ENCODE data around the gene UMAD1. TPM values are rescaled to one million over a fixed set of nuclear protein-coding genes. Genes with fewer than 3 reads are reported as not detected.

UMAD1 gene
- total and polyA plus RNA-seq, 2 donors (not counting 3 experiments of a cell fraction or from before 2014, with no cell fraction given) = 5.6 to 6.6 TPM

DNA sequence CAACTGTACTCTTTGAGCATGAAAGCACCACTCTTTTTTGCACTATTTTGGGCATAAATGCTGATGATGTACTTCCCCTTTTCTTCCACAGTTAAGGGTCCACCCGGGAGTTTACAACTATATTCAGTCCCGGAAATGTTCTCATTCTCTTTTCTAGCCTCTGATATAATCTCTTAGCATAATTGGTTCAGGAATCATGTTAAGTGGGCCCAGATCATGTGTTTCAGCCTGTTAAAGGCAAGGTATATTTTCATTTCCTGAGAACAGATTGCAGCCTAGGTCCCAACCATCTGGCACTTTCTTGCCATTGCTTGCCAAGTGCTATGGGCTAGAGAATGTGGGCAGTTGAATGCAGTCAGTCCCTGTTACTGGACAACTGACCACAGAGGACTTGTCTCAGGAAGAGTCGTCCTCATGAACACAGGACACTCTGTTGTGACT is 216.6 kb downstream of the UMAD1 start:
- H3K4me2 ChIP-seq (ENCODE audit: insufficient read depth, low read length) = no peak overlapping the region
- H4K20me1 ChIP-seq (replicated peaks; ENCODE audit: control insufficient read depth, extremely low read depth, insufficient read depth, low read length) = no peaks in the 10 kb centered on the region
- no peaks in the 10 kb centered on the region for H3K79me2 ChIP-seq (ENCODE audit: control insufficient read depth, insufficient read depth, low read length)
- H3K9ac ChIP-seq (replicated peaks; ENCODE audit: extremely low read depth, insufficient read depth, low read length) = no peak overlapping the region
- H3K36me3 ChIP-seq (ENCODE audit: control insufficient read depth in 2 of 2, extremely low read depth in 1 of 2, insufficient read depth in 2 of 2, low read length in 2 of 2) = no peaks in the 10 kb centered on the region
- DNase-seq (ENCODE audit: low read depth, low spot score) = no peak
- H3K9me1 ChIP-seq (replicated peaks; ENCODE audit: control insufficient read depth, extremely low read depth, insufficient read depth, low read length) = no peaks in the 10 kb centered on the region
- H3K27me3 ChIP-seq (ENCODE audit: control insufficient read depth in 2 of 2, insufficient read depth in 2 of 2, low read length in 2 of 2) = no peaks in the 10 kb centered on the region
- BruUV-seq (replicated peaks) = no TSS peak
- H3K4me3 ChIP-seq (replicated peaks in 1 of 3; ENCODE audit: insufficient read depth in 1 of 3, low read depth in 1 of 3, low read length in 3 of 3) = no peak overlapping the region
- no peak overlapping the region for H2AFZ ChIP-seq (ENCODE audit: low read depth, low read length)
- no peak overlapping the region for H3K27ac ChIP-seq (ENCODE audit: insufficient read depth, low read depth, low read length)
- ChIA-PET CTCF (interaction anchor here (0.7 to 1.6 kb wide), 3 partner anchors 9 to 333 kb away, joined by 3 to 6 read pairs (median 3); no protein-coding TSS in a partner anchor), POLR2A (no interaction called here)
- H3K4me1 ChIP-seq (ENCODE audit: control insufficient read depth, extremely low read depth, insufficient read depth, low read length) = peaks cover 21% of the 10 kb centered on the region
- TF ChIP-seq, protein P1, sequence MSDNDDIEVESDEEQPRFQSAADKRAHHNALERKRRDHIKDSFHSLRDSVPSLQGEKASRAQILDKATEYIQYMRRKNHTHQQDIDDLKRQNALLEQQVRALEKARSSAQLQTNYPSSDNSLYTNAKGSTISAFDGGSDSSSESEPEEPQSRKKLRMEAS (IDR thresholded peaks at IDR 0.05; ENCODE audit: insufficient read depth, insufficient read length) = no peak
- TF ChIP-seq EZH2 (IDR thresholded peaks at IDR 0.05; ENCODE audit: borderline replicate concordance, low read depth, low read length, severe bottlenecking) (no peak), POLR2AphosphoS5 (IDR thresholded peaks at IDR 0.05; ENCODE audit: insufficient read depth, low read depth, low read length) (no peak), POLR2A (IDR thresholded peaks at IDR 0.05; ENCODE audit: low read depth, low read length) (no peak), FOS (IDR thresholded peaks at IDR 0.05; ENCODE audit: borderline replicate concordance, insufficient read depth, low read length) (no peak), GATA2 (IDR thresholded peaks at IDR 0.05; ENCODE audit: insufficient read depth, insufficient read length, low read depth, low read length) (no peak), JUN (IDR thresholded peaks at IDR 0.05; ENCODE audit: borderline replicate concordance, insufficient read depth, insufficient read length, low read depth) (no peak), MYC (IDR thresholded peaks at IDR 0.05; ENCODE audit: low read depth, low read length) (no peak)
- TF ChIP-seq, protein P2, sequence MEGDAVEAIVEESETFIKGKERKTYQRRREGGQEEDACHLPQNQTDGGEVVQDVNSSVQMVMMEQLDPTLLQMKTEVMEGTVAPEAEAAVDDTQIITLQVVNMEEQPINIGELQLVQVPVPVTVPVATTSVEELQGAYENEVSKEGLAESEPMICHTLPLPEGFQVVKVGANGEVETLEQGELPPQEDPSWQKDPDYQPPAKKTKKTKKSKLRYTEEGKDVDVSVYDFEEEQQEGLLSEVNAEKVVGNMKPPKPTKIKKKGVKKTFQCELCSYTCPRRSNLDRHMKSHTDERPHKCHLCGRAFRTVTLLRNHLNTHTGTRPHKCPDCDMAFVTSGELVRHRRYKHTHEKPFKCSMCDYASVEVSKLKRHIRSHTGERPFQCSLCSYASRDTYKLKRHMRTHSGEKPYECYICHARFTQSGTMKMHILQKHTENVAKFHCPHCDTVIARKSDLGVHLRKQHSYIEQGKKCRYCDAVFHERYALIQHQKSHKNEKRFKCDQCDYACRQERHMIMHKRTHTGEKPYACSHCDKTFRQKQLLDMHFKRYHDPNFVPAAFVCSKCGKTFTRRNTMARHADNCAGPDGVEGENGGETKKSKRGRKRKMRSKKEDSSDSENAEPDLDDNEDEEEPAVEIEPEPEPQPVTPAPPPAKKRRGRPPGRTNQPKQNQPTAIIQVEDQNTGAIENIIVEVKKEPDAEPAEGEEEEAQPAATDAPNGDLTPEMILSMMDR (IDR thresholded peaks at IDR 0.05; ENCODE audit: extremely low read depth in 1 of 2, insufficient read depth in 1 of 2, low read depth in 1 of 2, low read length in 2 of 2) = no peak
- peaks cover 2% of the 10 kb centered on the region for H3K9me3 ChIP-seq (replicated peaks; ENCODE audit: control insufficient read depth, insufficient read depth, low read length)
- intact Hi-C loops (cut with micrococcal nuclease) = no loop called here
- dilution Hi-C loops (cut with MboI; ENCODE audit: extremely low pct_ligation_motif_present, low sequenced_read_pairs) = no loop called here
- FAIRE-seq = no peak
